Subcutaneous preadipocyte (primary cell): ENCODE results near the gene DCPS. TPM values are rescaled to one million over a fixed set of nuclear protein-coding genes. Genes with fewer than 3 reads are reported as not detected.

Experiments
- small RNA-seq: library from RNA; depleted of rRNA; stranded (forward); fragments of <200 nt; gene quantifications from one replicate; pipeline ENCODE3, GENCODE V24; 2012
- total RNA-seq: library from RNA; depleted of rRNA; stranded (reverse); fragments of >200 nt; gene quantifications from 2 replicates; pipeline ENCODE4 v1.2.3, GENCODE V29; 2012

Gene DCPS, protein sequence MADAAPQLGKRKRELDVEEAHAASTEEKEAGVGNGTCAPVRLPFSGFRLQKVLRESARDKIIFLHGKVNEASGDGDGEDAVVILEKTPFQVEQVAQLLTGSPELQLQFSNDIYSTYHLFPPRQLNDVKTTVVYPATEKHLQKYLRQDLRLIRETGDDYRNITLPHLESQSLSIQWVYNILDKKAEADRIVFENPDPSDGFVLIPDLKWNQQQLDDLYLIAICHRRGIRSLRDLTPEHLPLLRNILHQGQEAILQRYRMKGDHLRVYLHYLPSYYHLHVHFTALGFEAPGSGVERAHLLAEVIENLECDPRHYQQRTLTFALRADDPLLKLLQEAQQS
- 18.4 and 18.7 TPM in 2 replicates for total RNA-seq

DNA sequence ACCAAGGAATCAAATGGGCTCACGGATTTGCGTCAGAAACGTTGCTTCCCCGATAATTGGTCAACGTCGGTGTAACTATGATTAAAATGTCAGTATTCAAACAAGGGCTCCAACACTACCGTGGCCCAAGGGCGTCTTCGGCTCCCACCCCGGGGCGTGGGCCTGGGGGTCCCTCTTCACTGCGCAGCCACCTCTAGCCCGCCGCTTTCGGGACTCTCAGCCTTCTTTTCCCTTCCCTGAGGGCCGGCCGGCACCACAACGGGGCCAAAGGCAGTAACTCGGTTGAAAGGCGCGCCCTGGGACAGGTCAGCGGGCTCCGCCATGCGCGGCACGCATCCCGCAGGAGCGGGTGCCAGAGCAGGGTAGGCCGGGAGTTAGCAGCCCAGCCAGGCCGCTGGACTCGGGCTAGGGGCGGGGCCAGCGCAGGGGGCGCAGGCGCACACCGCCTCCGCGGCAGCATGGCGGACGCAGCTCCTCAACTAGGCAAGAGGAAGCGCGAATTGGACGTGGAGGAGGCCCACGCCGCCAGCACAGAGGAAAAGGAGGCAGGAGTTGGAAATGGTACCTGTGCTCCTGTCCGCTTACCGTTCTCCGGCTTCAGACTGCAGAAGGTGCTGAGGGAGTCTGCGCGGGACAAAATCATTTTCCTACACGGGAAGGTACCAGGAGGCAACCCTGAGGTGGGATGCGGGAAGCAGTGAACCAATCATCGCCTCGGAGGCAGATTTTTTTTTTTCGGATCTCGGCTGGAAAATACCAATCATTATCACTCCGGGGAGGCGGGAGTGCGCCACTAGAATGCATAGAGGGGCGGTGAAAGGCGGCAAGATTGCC is at the start of gene DCPS:
TSS of gene DCPS (plus strand) at position 438 of the 834 bp plus-strand sequence. CDS start at position 459, 21 bp downstream.

DNA sequence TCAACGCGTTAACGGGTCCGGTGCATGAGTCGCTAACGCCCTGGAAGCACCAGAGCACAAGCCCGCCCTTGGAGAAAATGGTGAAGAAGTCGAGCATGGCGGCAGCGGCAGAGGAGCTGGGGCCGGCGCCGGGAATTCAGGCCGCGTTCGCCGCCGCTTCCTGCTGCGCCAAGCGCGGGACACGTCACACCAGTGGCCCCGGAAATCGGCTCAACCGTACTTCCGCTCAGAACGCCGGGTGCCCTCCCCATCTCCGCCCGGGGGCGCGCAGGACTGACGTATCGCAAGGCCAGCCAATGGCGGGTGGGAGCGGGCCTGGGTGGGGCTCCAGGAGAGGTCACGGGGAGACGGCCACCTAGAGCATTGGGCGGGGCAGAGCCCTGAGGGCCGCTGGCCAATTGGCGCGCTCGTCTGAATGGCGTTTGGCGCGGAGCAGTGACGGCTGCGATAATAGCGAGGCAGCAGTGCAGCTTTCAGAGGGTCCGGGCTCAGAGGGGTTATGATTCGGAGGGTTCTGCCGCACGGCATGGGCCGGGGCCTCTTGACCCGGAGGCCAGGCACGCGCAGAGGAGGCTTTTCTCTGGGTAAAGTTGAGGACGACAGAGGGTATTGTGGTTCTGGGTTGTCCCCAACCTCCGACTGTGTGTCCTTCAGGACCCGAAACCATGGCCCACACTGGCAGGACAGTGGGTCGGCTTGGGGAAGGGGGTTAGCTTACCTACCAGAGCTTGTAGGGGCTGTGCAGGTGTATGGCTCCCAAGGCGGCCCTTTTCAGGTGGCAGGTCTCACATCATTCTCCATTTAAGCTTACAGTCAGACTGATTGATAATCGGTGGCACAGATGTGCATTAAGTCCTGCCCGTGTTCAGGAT is 34.9 kb upstream of the DCPS start, which contains the start of the genes FOXRED1 and SRPRA:
TSS of gene FOXRED1 (plus strand) at position 447 of the 872 bp plus-strand sequence. CDS start at position 500, 53 bp downstream.
TSS of gene SRPRA (minus strand) at position 188 of the 872 bp plus-strand sequence. CDS start at position 97, 91 bp downstream.

DNA sequence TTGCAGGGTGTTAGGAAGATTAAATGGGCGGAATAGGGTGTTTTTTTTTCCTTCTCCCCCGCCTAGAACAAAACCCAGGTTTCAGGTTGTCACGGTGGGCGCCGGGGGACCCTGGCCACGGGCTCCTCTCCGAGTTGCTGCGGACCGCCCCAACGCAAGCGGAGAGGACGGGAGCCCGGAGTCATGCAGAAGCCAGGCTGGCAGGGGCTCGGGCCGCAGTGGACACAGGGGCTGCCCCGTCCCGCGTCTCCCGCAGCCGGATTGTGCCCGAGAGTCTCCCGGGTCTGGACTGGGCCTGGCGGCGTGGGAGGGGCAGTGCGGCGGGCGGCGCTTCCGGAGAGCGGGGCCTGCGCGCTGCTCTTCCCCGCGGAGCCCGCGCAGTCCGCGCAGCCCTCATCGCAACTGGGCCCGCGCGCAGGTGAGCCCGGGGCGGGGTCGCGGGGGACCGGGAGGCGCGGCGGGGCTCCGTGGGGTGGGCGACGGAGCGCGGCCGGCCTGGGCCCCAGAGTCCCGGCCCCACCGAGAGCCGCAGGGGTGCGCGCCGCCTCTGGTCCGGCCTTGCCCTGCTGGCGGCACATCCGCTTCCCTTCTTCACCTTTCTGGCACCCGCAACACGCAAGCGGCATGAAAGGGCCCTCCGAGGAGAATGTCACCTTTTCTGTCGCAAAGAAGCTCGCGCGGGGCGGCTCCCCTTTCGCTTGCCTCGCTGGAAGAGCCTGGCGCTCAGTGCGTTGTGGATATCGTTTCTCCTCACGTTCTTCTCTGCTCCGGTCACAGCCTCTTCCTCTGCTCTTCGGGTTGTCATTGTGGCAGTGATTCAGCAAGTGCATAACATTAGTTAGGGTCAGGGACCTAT is 20.9 kb upstream of the DCPS start, which contains the start of gene TIRAP:
TSS of gene TIRAP (plus strand) at position 358 of the 856 bp plus-strand sequence. CDS start 7,802 bp downstream, outside the sequence.

DNA sequence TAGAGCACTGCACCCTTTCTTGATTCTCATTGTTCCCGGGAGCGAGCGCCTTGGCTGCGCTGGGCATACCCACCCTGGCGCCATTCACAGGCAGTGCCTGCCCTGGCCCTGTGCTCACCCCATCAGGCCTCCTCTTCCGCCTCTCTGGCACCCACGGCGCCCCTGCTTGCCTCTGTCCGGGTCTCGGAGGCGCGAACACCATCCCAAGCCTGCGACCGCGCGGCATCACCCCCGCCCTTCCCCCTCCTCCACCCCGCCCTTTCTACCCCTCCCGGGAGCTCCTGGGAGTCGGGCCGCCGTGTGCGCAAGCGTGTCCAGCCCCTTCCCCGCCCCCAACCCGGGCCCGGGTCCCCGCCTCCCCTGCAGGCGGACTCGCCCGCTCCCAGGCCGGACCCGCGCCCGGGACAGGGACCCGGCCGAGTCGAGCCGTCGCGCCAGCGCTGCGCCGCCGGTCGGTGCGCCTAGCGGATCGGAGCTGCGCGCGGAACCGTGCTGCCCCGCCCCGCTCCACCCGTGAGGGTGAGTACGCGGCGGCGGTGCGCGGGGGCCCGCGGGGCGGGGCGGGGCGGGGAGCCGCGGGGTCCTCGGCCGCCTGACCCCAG is 51.6 kb downstream of the DCPS start, which contains the start of gene ST3GAL4:
TSS of gene ST3GAL4 (plus strand) at position 363 of the 602 bp plus-strand sequence. CDS start 50,470 bp downstream, outside the sequence.

Small RNAs within 50 kb of the gene (small RNA-seq; reads per million reads assigned to genes)
- gene AP001318.3, result not detected

Other genes starting within 250 kb of the DCPS start
- gene CDON, start 241.2 kb upstream of the DCPS start, total RNA-seq, result 11.9 and 41.2 TPM in 2 replicates
- gene RPUSD4, start 92.4 kb upstream of the DCPS start, total RNA-seq, result 35.2 and 37.8 TPM in 2 replicates
- 18.0 and 21.3 TPM in 2 replicates for gene FAM118B, start 92.3 kb upstream of the DCPS start, total RNA-seq
- 63.2 and 99.7 TPM in 2 replicates for gene SRPRA, start 35.2 kb upstream of the DCPS start, total RNA-seq
- 12.1 and 20.7 TPM in 2 replicates for gene FOXRED1, start 34.9 kb upstream of the DCPS start, total RNA-seq
- 4.4 and 6.8 TPM in 2 replicates for gene TIRAP, start 21.0 kb upstream of the DCPS start, total RNA-seq
- 15.4 and 16.0 TPM in 2 replicates for gene ST3GAL4, start 51.6 kb downstream of the DCPS start, total RNA-seq